SK-N-MC (cell line): ENCODE data around the gene ZKSCAN1.

Experiments used
- DNase-seq: peaks from one replicate; pipeline ENCODE4 v3.0.0-alpha.2; 2011; ENCODE audit warnings: low read depth, low spot score
- H3K27ac ChIP-seq: fragments of 200-600 bp; sonication (generic); 2 replicates; pipeline ENCODE4 v1.5.1; 2016; ENCODE audit warnings: mixed run types
- H3K36me3 ChIP-seq: fragments of 200-600 bp; sonication (generic); 2 replicates; pipeline ENCODE4 v1.6.1; 2017; ENCODE audit warnings: antibody characterized with exemption, low read length, mixed read lengths; ENCODE audit not compliant: insufficient read depth
- H3K4me3 ChIP-seq: fragments of 200-600 bp; sonication (generic); 2 replicates; pipeline ENCODE4 v1.5.1; 2016
- H3K9ac ChIP-seq: fragments of 200-600 bp; sonication (generic); 2 replicates; pipeline ENCODE4 v1.8.0; 2017; ENCODE audit warnings: mixed run types, mixed read lengths; ENCODE audit not compliant: insufficient read length
- H3K9me3 ChIP-seq: fragments of 200-600 bp; sonication (generic); 2 replicates; pipeline ENCODE4 v1.6.1; 2017; ENCODE audit warnings: low read depth, mild to moderate bottlenecking, antibody characterized with exemption, low read length, moderate library complexity, mixed read lengths
- EZH2 ChIP-seq: fragments of 200-600 bp; sonication (generic); IDR thresholded peaks from one replicate; pipeline ENCODE4 v1.6.1; 2017; ENCODE audit warnings: antibody characterized with exemption
- FOXP2 ChIP-seq: optimal IDR thresholded peaks from 2 replicates; pipeline ENCODE3; 2011; ENCODE audit warnings: mild to moderate bottlenecking, moderate library complexity; ENCODE audit not compliant: insufficient read depth; ENCODE audit errors: extremely low read length, control extremely low read depth
- POLR2AphosphoS5 ChIP-seq: IDR thresholded peaks from 2 replicates; pipeline ENCODE4 v1.6.1; 2012; ENCODE audit warnings: mild to moderate bottlenecking, low read depth, low read length, borderline replicate concordance

The ZKSCAN1 gene

DNA sequence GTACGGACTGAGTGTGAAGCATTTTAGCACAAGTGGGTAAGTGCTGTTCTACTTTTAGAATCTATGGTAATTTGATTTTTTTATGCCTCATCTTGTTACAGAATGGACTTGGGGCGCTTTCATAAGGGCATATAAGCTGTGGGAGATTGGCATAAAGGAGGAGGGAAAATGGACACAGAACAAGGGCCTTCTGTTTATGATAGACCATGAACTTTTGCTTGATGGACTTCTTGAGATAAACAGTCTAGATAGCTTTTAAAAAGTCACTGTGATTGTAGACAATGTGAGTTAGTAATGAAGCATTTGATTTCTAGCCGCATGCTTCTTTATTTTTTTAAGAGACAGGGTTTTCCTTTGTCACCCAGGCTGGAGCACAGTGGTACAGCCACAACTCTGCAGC lies 36.2 kb downstream of the ZKSCAN1 start:
- H3K9me3 ChIP-seq, result no peaks in the 10 kb centered on the region
- no peak for DNase-seq
- no peak overlapping the region for H3K4me3 ChIP-seq
- H3K36me3 ChIP-seq, result peaks cover under 1% of the 10 kb centered on the region
- H3K27ac ChIP-seq, result no peak overlapping the region
- TF ChIP-seq FOXP2, result no peak
- no peak for TF ChIP-seq POLR2AphosphoS5
- no peak for TF ChIP-seq EZH2
- no peak overlapping the region for H3K9ac ChIP-seq

- no peak for TF ChIP-seq FOXP2
- TF ChIP-seq POLR2AphosphoS5, result no peak
- TF ChIP-seq EZH2, result no peak
- Histone ChIP-seq H3K36me3 (peaks cover 17% of the 10 kb centered on the region), H3K4me3 (no peak overlapping the region), H3K9ac (no peak overlapping the region), H3K9me3 (no peaks in the 10 kb centered on the region), H3K27ac (no peak overlapping the region)
- DNase-seq, result no peak
Measured at GRCh38 chr7:100053215-100053614, 37.8 kb downstream of the ZKSCAN1 start.

- no peak for TF ChIP-seq POLR2AphosphoS5
- no peak for TF ChIP-seq FOXP2
- TF ChIP-seq EZH2, result no peak
- Histone ChIP-seq H3K36me3 (peaks cover 41% of the 10 kb centered on the region), H3K27ac (no peak overlapping the region), H3K9me3 (no peaks in the 10 kb centered on the region), H3K9ac (no peak overlapping the region), H3K4me3 (no peak overlapping the region)
- no peak for DNase-seq
Measured at GRCh38 chr7:100057006-100057405, 41.6 kb downstream of the ZKSCAN1 start.

GRCh38 chr7:100059251-100059739 lies 43.9 kb downstream of the ZKSCAN1 start:
- Histone ChIP-seq H3K36me3 (peaks cover 53% of the 10 kb centered on the region), H3K27ac (no peak overlapping the region), H3K4me3 (no peak overlapping the region), H3K9ac (no peak overlapping the region), H3K9me3 (no peaks in the 10 kb centered on the region)
- TF ChIP-seq FOXP2 (no peak), POLR2AphosphoS5 (no peak), EZH2 (no peak)
- DNase-seq, result no peak

DNA sequence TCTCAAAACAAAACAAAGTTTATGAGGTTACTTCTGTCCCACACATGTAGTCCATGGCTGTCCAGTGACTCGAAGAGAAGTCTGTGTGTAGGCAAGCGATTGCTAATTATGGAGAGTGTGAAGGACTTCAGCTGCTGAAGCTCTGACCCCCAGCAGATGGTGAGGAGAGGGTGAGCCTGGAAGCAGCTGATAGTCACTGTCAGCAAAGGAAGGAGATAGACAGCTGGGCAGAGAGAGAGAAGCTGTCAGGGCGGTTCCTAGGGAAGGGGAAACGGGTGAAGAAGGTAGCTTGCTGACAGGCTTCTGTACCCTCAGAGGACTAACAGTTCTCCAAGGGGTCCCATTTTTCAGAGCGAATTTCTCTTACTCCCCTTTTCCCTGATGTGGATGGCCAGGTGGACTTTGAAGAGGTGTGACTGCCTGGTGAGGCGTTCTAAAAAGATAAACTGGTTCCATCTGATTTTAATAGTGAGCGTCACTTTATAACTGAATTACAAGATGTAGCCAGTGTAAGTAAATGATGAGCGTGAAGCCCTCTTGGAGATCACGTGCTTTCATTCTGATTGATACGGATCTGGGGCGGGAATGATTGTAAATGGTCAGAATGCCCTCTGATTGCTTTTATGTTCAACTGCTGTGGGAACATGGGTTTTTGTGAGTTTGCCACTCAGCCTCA lies 46.3 kb downstream of the ZKSCAN1 start:
- Histone ChIP-seq H3K9ac (no peak overlapping the region), H3K36me3 (peaks cover 70% of the 10 kb centered on the region), H3K27ac (no peak overlapping the region), H3K9me3 (no peaks in the 10 kb centered on the region), H3K4me3 (no peak overlapping the region)
- DNase-seq, result no peak
- TF ChIP-seq EZH2 (no peak), FOXP2 (no peak), POLR2AphosphoS5 (no peak)

DNA sequence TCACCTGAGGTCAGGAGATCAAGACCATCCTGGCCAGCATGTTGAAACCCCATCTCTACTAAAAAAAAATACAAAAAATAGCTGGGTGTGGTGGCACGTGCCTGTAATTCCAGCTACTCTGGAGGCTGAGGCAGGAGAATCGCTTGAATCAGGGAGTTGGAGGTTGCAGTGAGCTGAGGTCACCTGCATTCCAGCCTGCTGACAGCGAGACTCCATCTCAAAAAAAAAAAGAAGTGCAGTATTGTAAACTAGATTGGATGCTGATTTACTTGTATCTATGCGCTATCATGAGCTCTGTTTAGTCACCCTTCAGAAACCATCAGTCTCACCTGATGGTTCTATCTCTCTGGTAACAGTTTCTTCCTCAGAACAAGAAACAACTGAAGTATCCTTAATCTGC lies 48.0 kb downstream of the ZKSCAN1 start:
- peaks cover 63% of the 10 kb centered on the region for H3K36me3 ChIP-seq
- no peak for TF ChIP-seq FOXP2
- no peak for TF ChIP-seq EZH2
- TF ChIP-seq POLR2AphosphoS5, result no peak
- no peaks in the 10 kb centered on the region for H3K9me3 ChIP-seq
- H3K4me3 ChIP-seq, result no peak overlapping the region
- DNase-seq, result no peak
- H3K9ac ChIP-seq, result no peak overlapping the region
- no peak overlapping the region for H3K27ac ChIP-seq

DNA sequence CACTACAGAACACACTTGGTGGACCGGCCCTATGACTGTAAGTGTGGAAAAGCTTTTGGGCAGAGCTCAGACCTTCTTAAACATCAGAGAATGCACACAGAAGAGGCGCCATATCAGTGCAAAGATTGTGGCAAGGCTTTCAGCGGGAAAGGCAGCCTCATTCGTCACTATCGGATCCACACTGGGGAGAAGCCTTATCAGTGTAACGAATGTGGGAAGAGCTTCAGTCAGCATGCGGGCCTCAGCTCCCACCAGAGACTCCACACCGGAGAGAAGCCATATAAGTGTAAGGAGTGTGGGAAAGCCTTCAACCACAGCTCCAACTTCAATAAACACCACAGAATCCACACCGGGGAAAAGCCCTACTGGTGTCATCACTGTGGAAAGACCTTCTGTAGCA lies 48.8 kb downstream of the ZKSCAN1 start:
- Histone ChIP-seq H3K4me3 (no peak overlapping the region), H3K27ac (peak overlapping the region; percentile 13; the same call in 1 of the 2 replicates), H3K9me3 (no peaks in the 10 kb centered on the region), H3K36me3 (peaks cover 58% of the 10 kb centered on the region), H3K9ac (no peak overlapping the region)
- TF ChIP-seq EZH2 (no peak), POLR2AphosphoS5 (no peak), FOXP2 (no peak)
- DNase-seq, result no peak

DNA sequence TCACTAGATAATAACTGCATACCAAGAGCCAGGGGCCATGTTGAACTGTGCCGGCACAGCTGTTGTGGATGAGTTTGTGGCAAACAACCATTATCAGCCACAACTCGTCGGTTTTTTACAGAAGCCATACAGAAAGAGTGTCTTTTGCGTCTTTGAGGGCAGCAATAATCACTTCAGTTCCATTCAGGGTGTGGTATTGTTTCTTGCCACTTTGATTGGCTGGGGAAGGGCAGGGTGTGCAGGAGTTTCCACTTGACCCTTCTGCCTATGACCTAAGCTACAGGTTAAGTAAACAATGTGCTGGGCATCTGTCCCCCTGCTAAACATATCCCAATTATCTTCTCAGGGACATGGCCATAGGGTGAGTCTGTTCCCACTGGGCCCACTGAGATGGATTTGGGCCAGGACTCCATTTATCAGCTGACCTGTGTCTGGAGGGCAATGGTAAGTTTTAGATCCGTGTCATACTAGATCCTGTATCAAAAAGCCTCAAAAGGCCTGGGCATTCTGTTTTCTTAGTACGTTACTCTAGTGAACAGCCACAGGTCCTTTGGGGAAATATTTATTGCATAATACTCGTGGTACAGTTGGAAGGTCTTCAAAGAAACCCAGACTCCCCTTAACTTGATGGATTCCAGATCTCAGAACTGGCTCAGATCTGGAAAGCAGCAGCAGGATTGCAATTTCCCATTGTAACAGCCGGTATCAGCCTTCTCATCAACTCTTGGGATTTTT lies 50.2 kb downstream of the ZKSCAN1 start:
- Histone ChIP-seq H3K9me3 (peaks cover 10% of the 10 kb centered on the region), H3K36me3 (peaks cover 63% of the 10 kb centered on the region), H3K9ac (no peak overlapping the region), H3K27ac (peak overlapping the region; percentile 51; the same call in 1 of the 2 replicates), H3K4me3 (no peak overlapping the region)
- TF ChIP-seq FOXP2 (no peak), EZH2 (no peak), POLR2AphosphoS5 (no peak)
- DNase-seq, result no peak
